ENCODE measurements around the gene HMGXB3.

The HMGXB3 gene

DNA sequence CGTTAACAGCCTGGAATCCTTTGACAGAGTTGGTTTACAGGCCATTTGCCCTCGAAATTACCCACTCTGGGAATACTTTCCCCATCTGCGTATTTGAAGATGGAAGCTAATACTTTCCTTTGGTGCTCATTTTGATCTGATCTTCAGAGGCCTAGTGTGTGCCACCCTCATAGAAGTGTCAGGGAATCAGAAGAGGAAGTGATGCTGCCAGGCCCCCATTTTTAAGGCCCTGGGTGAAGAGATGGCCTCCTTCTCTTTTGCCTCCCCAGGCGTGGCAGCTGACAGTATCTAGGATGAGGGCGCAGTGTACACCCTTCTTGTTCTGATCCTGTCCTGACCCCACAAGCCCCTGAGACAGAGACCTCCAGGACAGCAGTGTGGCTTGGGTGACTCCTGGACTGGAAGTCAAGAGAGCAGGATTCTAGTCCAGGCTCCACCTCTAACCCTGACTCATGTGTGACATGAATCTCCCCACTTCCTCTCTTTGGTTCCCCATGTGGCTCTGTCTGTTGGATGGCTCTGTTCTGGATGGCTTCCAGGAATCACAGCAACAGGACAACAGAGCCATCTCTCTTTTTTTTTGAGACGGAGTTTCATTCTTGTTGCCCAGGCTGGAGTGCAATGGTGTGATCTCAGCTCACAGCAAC, 58.1 kb downstream of the HMGXB3 start:
- Histone ChIP-seq H3K9ac (ENCODE audit: low read depth, low read length) (no peak overlapping the region), H3K4me1 (ENCODE audit: insufficient read depth, low read length) (peaks cover 11% of the 10 kb centered on the region; the same call in 1 of the 2 replicates), H3K9me3 (ENCODE audit: control insufficient read depth, insufficient read depth, low read length) (no peaks in the 10 kb centered on the region), H3K36me3 (ENCODE audit: insufficient read depth, low read length) (no peaks in the 10 kb centered on the region; the same call in 1 of the 2 replicates)

DNA sequence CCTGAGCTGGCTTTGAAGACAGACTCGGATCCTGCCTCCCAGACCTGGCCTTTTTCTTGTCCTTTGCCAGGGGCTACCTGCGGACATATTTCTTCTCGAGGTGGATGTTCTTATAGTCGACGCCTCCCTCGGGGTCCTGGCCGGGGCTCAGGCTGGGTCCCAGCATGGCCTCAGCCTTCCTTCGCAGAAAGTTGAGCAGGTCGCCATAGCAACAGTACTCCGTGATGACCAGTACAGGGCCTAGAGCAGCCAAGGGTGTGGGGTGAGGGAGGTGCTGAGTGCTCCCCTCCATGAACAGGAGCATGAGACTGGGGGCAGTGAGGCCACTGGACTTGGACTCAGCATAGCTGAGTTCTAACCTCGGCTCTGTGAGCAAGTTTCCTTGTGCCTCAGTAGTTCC, 59.1 kb downstream of the HMGXB3 start:
- Histone ChIP-seq H3K36me3 (ENCODE audit: insufficient read depth, low read length) (no peaks in the 10 kb centered on the region; the same call in 1 of the 2 replicates), H3K4me1 (ENCODE audit: insufficient read depth, low read length) (peaks cover 11% of the 10 kb centered on the region; the same call in 1 of the 2 replicates), H3K9me3 (ENCODE audit: control insufficient read depth, insufficient read depth, low read length) (no peaks in the 10 kb centered on the region), H3K9ac (ENCODE audit: low read depth, low read length) (no peak overlapping the region)

DNA sequence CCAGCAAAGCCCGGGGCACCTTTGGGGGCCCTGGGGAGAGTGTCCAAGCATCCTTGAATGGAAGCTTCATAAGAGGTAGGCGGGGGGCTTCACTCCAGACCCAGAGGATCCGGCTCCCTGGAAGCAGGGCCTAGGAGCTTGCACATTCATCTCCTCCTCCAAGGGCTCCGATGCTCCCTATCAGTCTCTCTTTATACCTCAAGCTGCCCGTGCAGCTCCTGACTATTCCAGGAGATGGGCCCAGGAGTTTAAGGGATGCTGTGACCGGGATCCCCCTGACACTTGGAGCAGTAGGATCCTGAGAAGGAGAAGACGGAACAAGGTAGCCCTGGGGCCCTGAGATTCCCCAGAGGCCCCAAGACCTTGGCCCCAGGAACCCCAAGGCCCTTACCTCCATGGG, 59.9 kb downstream of the HMGXB3 start:
- Histone ChIP-seq H3K9me3 (ENCODE audit: control insufficient read depth, insufficient read depth, low read length) (no peaks in the 10 kb centered on the region), H3K9ac (ENCODE audit: low read depth, low read length) (no peak overlapping the region), H3K36me3 (ENCODE audit: insufficient read depth, low read length) (no peaks in the 10 kb centered on the region), H3K4me1 (ENCODE audit: insufficient read depth, low read length) (peaks cover 16% of the 10 kb centered on the region; the same call in 1 of the 2 replicates)

DNA sequence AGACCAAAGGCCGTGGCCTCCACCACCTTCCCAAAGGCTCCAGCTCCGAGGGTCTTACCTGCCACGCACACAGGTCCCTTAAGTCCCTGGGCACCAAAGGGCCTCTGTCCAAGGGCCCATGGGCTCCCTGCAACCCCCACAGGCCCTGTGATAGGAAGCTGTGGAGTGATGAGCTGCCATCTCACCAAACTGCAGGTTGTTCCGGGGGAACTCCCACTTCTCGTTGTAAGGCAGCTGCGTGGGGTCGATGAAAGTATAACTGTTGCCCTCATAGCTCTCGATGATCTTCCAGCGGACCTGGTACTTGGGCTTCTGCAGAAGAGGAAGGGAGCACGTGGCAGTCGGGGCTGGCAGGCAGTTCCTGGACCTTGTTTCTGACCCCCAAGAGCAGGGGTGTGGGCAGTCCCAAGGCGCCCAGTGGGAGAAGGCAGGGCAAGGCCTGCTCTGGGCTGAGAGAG, 61.0 kb downstream of the HMGXB3 start:
- Histone ChIP-seq H3K4me1 (ENCODE audit: insufficient read depth, low read length) (peaks cover 17% of the 10 kb centered on the region; the same call in 1 of the 2 replicates), H3K36me3 (ENCODE audit: insufficient read depth, low read length) (no peaks in the 10 kb centered on the region), H3K9me3 (ENCODE audit: control insufficient read depth, insufficient read depth, low read length) (no peaks in the 10 kb centered on the region), H3K9ac (ENCODE audit: low read depth, low read length) (no peak overlapping the region)

DNA sequence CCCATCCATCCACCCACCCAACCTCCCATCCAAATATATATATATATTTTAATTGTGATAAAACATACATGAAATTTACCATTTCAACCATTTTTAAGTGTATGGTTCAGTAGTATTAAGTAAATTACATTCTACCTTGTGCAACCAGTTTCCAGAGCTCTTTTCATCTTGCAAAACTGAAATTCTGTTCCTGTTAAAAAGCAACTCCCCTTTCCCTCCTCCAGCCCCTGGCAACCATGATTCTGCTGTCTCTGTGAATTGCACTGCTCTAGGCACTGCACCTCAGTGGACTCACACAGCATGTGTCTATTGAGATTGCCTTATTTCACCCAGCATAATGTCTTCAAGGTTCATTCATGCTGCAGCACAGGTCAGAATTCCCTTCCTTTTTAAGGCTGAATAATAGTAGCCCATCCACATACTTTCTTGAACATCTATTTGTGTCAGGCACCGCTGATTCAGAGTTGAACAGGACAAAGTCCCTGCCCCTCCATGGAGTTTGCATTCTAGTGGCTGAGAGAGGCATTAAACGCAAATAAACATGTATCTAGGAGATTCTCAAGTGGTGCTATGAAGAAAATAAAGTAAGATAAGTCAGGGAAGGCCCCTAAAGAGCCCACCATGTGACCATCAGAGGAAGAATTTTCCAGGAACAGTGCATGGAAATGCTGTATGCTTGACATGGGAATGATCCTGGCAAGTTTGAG, 61.8 kb downstream of the HMGXB3 start:
- Histone ChIP-seq H3K4me1 (ENCODE audit: insufficient read depth, low read length) (peaks cover 17% of the 10 kb centered on the region; the same call in 1 of the 2 replicates), H3K9me3 (ENCODE audit: control insufficient read depth, insufficient read depth, low read length) (no peaks in the 10 kb centered on the region), H3K36me3 (ENCODE audit: insufficient read depth, low read length) (no peaks in the 10 kb centered on the region), H3K9ac (ENCODE audit: low read depth, low read length) (no peak overlapping the region)

DNA sequence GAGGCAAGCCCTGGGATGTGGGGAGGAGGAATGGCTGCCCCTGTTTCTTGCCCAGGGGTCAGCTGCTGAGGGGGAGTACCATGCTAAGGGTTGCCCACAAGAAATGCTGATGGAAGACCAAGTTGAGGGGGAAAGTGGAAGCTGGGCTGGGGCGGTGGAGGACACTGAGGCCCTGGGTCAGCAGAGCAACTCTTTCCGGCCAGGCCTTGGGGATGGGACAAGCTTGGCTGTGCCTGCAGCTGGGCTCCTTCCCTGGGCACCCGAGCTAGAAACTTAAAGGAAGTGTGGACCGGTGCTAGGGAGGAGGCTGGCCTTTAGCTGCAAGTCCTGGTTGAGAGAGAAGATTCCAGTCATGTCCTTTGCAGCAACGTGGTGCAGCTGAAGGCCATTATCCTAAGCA, 63.1 kb downstream of the HMGXB3 start:
- 0 out of 2 replicates have a peak, but pooled peaks cover 6% of the 10 kb centered on the region for H3K4me1 ChIP-seq (ENCODE audit: insufficient read depth, low read length)
- H3K9me3 ChIP-seq (ENCODE audit: control insufficient read depth, insufficient read depth, low read length) = no peaks in the 10 kb centered on the region
- H3K9ac ChIP-seq (ENCODE audit: low read depth, low read length) = no peak overlapping the region
- H3K36me3 ChIP-seq (ENCODE audit: insufficient read depth, low read length) = no peaks in the 10 kb centered on the region

DNA sequence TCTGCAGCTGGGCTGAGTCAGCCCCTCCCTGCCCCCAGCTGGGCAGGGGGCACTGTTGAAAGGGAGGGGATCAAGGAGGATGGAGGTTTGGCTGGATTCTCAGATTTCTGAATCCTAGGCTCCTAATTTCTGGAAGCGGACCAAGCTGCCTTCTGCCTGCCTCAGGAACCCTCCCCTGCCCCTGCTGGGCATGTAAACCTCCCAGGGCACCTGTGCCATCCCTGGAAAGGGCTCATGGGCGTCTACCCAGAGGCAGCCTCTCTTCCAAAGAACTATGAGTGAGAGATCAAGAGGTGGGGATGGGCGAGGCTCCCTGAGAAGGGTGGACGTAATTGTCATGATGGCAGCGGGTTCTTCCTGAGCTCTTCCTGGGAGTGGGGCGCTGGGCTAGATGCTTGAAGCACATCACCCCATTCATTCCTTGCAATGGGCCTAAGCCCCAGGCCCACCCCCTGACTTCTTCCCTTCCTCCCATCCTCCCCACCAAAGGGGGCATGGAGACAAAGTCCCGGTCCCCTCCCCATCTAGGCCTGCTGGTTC, 64.2 kb downstream of the HMGXB3 start:
- Histone ChIP-seq H3K9ac (ENCODE audit: low read depth, low read length) (no peak overlapping the region), H3K4me1 (ENCODE audit: insufficient read depth, low read length) (0 out of 2 replicates have a peak, but pooled peaks cover 6% of the 10 kb centered on the region), H3K9me3 (ENCODE audit: control insufficient read depth, insufficient read depth, low read length) (no peaks in the 10 kb centered on the region), H3K36me3 (ENCODE audit: insufficient read depth, low read length) (no peaks in the 10 kb centered on the region)

DNA sequence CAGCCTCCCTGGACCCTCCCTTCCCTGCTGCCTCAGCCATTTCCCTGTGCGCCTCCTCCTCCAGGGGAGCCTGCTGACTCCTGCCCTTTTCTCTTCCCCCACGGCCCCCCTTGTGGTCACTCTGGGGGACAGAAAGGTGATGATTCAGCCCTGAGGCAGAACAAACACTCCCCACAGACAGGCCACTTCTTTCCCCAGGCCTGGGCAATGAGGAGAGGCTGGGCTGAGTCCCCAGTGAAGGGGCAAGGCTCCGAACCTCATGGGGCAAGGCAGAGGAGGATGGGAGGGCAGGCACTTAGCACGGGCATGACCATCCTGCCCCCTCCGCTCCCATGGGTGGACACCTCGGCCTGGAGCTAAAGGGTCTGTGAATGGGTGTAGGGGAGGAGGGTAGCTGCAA, 64.8 kb downstream of the HMGXB3 start:
- H3K36me3 ChIP-seq (ENCODE audit: insufficient read depth, low read length) = no peaks in the 10 kb centered on the region
- no peaks in the 10 kb centered on the region for H3K9me3 ChIP-seq (ENCODE audit: control insufficient read depth, insufficient read depth, low read length)
- H3K4me1 ChIP-seq (ENCODE audit: insufficient read depth, low read length) = 0 out of 2 replicates have a peak, but pooled peaks cover 6% of the 10 kb centered on the region
- no peak overlapping the region for H3K9ac ChIP-seq (ENCODE audit: low read depth, low read length)

DNA sequence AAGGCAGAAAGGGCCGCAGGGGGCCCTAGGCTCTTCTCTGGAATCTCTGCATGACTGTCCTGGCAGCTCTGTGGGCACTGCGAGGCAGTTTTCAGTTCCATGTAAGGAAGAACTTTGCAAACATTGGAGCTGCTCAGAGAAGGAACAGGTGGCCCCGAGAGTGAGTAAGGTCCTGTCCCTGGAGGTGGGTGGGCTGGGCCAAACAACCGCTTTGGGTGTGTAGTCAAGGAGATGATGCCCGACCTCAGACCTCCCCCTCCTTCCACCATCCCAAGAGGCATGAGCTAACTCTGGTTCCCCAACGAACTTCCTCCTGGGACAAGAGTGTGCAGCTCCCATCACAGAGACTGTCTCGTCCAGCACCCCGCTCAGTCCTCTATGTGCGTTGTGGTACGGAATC, 65.3 kb downstream of the HMGXB3 start:
- Histone ChIP-seq H3K36me3 (ENCODE audit: insufficient read depth, low read length) (no peaks in the 10 kb centered on the region), H3K9ac (ENCODE audit: low read depth, low read length) (no peak overlapping the region), H3K9me3 (ENCODE audit: control insufficient read depth, insufficient read depth, low read length) (no peaks in the 10 kb centered on the region), H3K4me1 (ENCODE audit: insufficient read depth, low read length) (0 out of 2 replicates have a peak, but pooled peaks cover 6% of the 10 kb centered on the region)

DNA sequence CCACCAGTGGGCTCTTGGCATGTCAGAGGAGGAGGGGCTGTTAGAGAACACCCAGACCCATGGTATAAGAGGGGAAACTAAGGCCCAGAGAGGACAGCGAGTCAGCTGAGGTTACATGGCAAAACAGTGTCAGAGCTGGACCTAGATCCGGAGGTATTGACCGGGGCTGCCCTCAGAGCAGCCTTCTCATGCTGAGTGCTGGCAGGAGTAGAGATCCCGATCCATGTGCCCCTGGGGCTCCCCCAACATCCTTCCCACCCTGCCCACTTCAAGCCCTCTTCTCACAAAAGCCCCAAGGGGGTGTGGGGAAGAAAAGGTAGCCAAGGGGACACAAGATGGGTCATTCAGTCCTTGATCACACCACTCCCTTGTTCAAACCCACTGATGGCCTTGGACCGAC, 65.9 kb downstream of the HMGXB3 start:
- Histone ChIP-seq H3K9me3 (ENCODE audit: control insufficient read depth, insufficient read depth, low read length) (no peaks in the 10 kb centered on the region), H3K9ac (ENCODE audit: low read depth, low read length) (no peak overlapping the region), H3K4me1 (ENCODE audit: insufficient read depth, low read length) (0 out of 2 replicates have a peak, but pooled peaks cover 6% of the 10 kb centered on the region), H3K36me3 (ENCODE audit: insufficient read depth, low read length) (no peaks in the 10 kb centered on the region)

DNA sequence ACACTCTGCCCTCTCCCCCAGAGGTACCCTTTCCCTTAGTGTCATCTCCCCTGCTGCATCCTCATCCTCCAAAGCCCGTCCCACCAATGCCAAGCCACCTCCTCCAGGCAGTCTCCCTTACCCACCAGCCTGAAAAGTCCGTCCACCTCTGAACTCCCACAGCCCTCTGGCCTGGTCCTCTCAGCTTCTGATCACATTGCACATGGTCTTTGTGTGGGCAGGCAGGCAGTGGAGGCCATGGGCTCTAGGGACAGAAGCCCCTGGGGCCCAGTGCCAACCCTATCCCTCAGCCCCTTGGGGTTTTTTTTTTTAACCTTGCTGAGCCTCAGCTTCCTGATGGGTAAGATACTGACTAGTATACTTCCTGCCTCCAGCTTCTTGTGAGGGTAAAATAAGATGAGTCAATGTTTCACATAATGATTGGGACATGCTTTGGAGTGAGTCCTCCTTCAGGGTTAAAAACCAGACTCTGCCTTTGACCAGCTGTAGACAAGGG, 66.4 kb downstream of the HMGXB3 start:
- H3K36me3 ChIP-seq (ENCODE audit: insufficient read depth, low read length) = no peaks in the 10 kb centered on the region
- H3K4me1 ChIP-seq (ENCODE audit: insufficient read depth, low read length) = 0 out of 2 replicates have a peak, but pooled peaks cover 6% of the 10 kb centered on the region
- no peak overlapping the region for H3K9ac ChIP-seq (ENCODE audit: low read depth, low read length)

DNA sequence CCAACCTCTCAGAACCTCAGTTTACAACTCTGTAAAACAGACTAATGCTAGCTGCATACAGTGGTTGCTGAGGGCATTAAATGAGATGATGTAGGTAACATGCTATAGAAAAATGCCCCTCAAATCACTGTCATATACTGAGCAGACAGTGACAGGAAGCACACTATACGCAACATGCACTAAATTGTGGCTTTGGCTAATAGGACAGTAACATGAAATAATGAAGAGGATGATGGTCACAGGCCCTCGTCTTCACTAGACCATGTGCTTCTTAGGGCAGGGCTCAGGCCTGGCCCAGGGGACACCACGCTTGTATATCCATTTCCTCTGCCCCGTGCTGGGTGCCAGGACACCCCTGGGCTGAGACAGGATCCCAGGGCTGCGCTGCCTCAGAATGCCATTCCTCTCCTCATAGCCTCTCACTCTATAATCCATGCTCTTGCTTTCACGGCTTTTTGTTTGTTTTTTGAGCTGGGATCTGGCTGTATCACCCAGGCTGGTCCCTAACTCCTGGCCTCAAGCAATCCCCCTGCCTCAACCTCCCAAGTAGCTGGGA, 66.9 kb downstream of the HMGXB3 start:
- no peaks in the 10 kb centered on the region for H3K36me3 ChIP-seq (ENCODE audit: insufficient read depth, low read length)
- H3K4me1 ChIP-seq (ENCODE audit: insufficient read depth, low read length) = 0 out of 2 replicates have a peak, but pooled peaks cover 6% of the 10 kb centered on the region
- no peaks in the 10 kb centered on the region for H3K9me3 ChIP-seq (ENCODE audit: control insufficient read depth, insufficient read depth, low read length)
- H3K9ac ChIP-seq (ENCODE audit: low read depth, low read length) = no peak overlapping the region

More for the DNA sequence above, 66.4 kb downstream of the HMGXB3 start:
- H3K9me3 ChIP-seq (ENCODE audit: control insufficient read depth, insufficient read depth, low read length) = no peaks in the 10 kb centered on the region

DNA sequence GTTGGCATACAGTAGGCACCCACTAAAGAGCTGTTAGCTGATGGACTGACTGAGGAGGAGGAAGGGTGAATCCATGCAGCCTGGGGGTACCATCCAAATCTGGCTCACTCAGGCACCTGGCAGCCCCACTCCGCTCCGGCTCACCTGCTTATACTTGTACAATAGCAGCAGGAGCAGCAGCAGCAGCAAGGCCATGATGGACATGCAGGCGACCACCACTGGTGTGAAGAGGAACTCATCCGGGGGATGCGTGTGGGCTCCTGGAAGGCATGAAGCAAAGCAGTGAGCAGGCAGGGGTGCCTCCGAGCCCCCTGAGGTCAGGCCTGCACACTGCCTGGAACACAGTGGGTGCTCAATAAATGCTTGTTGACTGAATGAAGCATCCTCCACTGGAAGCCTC, 67.5 kb downstream of the HMGXB3 start:
- H3K36me3 ChIP-seq (ENCODE audit: insufficient read depth, low read length) = no peaks in the 10 kb centered on the region
- H3K4me1 ChIP-seq (ENCODE audit: insufficient read depth, low read length) = 0 out of 2 replicates have a peak, but pooled peaks cover 6% of the 10 kb centered on the region
- no peak overlapping the region for H3K9ac ChIP-seq (ENCODE audit: low read depth, low read length)
- no peaks in the 10 kb centered on the region for H3K9me3 ChIP-seq (ENCODE audit: control insufficient read depth, insufficient read depth, low read length)

DNA sequence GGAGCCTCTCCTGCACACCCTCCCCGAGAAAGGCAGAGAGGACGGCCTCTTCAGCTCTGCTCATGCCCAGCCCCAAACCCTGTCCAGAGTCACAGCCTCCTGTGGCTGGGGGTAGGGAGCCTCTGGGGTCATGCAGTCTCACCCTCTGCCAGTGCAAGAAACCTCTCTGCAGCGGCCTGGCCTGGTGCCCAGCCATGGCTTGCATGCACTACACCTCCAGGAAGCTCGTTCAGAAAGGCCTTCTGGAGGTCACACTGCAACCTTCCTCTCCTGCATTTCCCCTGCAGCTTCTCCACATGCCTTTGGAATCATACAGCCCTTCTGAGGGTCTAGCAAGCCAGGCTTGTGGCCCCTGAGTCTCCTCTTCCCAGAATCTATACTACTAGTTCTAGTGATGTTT, 67.9 kb downstream of the HMGXB3 start:
- H3K36me3 ChIP-seq (ENCODE audit: insufficient read depth, low read length) = no peaks in the 10 kb centered on the region
- H3K9ac ChIP-seq (ENCODE audit: low read depth, low read length) = no peak overlapping the region
- H3K9me3 ChIP-seq (ENCODE audit: control insufficient read depth, insufficient read depth, low read length) = no peaks in the 10 kb centered on the region
- 0 out of 2 replicates have a peak, but pooled peaks cover 6% of the 10 kb centered on the region for H3K4me1 ChIP-seq (ENCODE audit: insufficient read depth, low read length)

All from ES-I3 (cell line).